HG02870 (cell line): Measurements from ENCODE around the gene ABCA3.
"Not testable (repeated sequence)": the region's sequence is repeated elsewhere in the genome, so short reads cannot be mapped to it uniquely, and the experiment has no call there.

Experiments used
- ATAC-seq: cut with Tn5 transposase; IDR thresholded peaks from one replicate; pipeline ENCODE4 v1.9.1; 2021; ENCODE audit warnings: mild to moderate bottlenecking, moderate library complexity; ENCODE audit not compliant: unreplicated experiment

The ABCA3 gene

DNA sequence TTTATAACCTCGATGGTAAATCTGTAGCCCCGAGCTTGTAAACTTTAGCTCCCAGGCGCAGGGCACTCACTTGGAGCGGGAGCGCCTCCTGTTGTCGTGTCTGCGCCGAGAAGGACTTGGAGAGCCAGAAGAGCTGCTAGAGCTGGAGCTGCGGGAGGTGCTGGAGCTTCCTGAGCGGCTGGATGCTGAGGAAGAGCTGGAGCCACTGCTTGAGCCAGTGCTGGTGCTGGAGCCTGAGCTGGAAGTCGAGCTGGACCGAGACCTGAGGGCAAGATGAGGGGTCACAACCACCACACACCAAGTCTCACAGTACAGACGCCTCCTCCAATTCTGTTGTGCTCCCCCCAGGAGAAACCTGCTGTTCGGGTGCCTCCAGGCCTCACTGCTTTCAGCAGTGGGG lies 77.5 kb downstream of the ABCA3 start:
- not testable (repeated sequence) for ATAC-seq

DNA sequence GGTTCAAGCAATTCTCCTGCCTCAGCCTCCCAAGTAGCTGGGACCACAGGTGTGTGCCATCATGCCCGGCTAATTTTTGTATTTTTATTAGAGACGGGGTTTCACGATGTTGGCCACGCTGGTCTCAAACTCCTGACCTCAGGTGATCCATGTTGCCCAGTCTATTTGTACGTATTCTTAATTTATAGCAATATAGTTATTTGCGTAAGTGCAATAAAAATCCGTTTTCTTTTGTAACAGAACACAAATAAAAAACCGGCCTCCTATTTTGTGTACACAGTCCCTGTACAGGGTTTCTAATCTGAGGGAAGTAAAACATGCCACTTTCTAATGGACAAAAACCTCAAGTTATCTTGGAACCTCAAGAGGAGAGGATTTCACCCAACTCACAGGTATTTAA lies 80.3 kb downstream of the ABCA3 start:
- ATAC-seq = no peak

DNA sequence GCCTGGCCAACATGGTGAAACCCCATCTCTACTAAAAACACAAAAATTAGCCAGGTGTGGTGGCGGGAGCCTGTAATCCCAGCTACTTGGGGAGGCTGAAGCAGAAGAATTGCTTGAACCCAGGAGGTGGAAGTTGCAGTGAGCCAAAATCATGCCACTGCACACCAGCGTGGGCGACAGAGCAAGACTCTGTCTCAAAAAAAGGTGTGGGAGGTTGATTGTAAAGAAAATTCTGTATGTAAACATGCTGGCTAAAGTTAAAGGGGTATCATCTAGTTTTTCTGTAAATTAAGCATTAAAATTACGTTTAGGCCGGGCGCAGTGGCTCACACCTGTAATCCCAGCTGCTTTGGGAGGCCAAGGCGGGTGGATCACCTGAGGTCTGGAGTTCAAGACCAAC lies 82.0 kb downstream of the ABCA3 start:
- ATAC-seq = not testable (repeated sequence)

DNA sequence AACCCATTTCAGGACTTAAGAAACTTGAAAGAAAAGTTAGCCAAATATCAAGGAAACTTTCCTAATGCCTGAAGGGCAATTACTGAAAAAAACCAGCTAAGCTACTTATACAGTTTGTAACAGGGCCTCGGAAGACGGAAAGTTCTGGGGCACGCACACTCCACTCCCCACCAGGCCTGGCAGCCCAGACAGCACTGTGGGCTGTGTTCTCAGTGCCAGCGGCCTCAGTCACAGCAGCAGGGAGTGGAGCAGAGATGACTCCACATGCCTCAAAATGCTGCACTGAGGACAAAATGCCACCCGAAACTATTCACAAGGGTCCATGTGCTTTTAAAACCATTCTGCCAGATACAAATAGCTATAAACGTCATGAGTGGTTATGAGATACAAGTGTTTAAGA lies 82.8 kb downstream of the ABCA3 start:
- no peak for ATAC-seq

DNA sequence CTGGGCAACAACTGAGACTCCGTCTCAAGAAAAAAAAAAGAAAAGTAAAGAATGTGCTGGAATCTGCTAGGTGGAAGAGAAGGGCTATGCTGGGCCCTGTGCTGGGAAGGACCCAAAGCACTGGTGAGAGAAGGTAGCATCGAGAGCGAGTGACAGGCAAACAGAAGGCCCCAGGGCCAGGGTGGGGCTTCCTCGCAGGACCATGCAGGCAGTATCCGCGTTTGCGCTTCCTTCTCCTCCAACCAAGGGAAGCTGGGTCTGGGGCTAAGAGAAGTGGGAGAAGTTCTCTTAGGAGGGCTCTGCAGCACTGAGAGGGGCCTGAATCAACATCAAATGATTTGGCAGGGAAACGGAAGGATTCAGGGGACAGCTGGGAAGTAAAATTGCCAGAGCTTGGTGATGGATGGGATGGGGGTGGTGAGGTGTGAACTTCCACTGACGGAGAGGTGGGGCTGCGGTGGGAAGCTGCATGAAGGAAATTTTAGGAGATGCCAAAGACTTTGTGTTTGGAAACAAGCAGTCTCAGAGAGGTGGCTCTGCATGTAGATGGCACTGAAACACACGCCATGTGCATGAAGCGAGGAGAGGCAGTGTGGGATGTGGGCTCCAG lies 83.9 kb downstream of the ABCA3 start:
- no peak for ATAC-seq

DNA sequence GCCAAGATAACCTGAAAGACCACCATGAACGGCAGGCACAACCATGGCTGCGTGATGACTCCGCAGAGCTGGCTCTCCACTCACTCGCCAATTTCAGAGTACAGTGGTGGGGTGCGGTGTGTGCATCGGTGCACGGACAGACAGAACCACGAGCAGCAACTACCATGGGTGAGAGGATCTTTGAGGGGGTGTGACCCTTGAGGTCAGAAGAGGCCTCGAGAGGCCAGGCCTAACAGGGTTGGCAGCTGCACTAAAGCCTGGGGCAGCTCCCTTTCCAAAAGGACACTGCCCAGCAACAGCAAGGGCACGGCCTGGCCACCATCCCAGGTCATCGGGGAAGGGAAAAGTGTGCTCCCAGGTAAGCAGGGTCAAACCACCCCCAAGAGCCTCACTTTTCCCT lies 87.2 kb downstream of the ABCA3 start:
- ATAC-seq = no peak

DNA sequence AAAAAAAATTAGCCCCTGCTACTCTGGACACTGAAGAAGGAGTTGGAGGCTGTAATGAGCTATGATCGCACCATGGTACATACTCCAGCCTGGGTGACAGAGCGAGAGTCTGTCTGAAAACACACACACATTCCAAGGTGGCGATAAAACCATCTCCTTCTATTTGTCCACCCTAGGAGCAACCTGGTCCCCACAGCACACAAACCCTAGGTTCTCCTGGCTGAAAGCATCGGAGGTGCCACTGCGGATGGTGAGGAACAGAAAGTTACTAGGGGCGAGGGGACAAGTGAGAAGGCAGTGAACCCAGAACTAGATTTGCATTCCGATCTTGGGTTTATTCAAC lies 87.8 kb downstream of the ABCA3 start:
- no peak for ATAC-seq

DNA sequence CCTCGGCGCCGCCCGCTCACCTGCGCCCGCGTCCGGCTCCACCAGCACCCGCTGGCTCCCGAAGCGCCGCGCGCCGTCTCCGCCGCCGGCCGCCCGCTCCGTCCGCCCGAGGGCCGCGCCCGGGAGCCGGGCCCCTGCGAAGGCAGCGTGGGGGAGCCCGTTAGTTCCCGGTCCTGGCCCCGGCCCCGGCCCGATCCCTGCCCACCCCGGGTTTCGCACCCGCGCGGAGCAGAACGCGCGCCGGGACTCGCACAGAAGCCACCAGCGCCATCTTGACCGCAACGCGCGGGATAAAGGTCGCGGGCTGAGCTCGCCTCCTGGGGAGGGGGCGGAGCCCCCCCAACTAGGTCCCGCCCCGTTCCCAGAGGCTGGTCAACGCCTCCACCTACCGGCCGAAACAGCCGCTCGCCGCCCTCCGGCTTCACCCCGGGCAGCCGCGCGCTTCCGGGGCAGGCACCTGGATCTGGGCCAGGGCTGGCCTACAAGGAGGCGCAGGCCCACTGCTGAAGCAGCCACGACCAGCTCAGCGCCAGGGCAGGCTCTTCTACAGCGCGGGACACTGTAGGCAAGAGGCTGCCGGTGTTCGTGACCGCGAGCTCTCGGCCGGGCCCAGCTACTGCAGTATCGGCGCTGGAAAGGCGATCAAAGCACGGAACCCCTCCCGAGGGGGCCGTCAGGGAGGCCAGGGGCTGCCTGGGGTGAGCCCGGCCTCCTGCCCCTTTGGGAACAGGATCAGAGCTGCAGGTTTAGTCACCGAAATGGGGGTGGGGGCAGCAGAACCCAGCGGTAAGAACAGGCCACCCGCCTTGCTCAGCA lies 89.0 kb downstream of the ABCA3 start, which contains the start of gene ECI1:
ECI1 (minus strand) TSS at position 292 of the 816 bp plus-strand sequence; CDS start at position 271, 21 bp downstream.
- ATAC-seq = peak; percentile 83

DNA sequence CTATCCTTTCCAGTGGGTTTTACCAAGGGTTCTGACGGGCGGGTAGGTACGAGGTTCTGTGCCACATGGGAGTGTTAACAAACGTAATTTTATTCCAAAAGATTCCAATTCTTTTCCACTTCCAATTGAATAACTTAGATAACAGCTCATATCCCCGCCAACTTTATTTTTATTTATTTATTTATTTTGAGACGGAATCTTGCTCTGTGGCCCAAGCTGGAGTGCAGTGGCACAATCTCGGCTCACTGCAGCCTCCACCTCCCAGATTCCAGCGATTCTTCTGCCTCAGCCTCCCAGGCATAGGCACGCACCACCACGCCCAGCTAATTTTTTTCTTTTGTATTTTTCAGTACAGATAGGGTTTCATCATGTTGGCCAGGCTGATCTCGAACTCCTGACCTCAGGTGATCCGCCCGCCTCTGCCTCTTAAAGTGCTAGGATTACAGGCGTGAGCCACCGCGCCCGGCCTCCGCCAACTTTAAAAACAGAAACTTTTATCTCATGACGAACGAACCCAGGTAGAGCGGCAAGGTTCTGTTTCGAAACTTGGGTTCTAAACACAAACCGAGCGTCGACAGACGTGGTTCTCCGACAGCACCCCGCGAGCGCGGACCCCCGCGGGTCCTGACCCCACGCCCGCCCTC lies 89.8 kb downstream of the ABCA3 start:
- ATAC-seq = peak; percentile 5

DNA sequence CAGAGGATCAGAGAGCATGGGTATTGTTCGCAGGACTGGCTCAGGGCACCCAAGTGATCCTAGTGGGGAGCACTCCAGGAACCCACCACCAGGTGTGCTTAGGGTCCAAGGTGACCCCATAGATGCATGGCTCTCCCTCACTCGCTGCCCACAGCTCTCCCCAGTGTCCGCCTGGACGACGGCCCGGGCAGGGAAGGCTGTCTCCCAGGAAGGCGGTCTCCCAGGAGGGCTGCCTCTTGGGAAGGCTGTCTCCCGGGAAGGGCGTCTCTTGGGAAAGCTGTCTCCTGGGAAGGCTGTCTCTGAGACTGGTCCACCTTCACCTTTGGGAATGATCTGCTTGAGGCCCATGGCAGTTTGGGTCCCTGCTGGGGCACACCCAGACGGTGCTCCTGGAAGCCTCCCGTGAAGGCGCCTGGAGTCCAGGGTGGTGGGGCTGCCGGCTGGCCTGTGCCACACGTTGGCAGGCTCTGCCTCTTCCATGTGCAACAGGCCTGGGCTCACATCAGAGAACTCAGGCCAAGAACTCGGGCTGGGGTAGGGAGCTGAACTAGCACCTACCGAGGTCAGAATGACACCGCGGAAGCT lies 94.1 kb downstream of the ABCA3 start:
- ATAC-seq = no peak

DNA sequence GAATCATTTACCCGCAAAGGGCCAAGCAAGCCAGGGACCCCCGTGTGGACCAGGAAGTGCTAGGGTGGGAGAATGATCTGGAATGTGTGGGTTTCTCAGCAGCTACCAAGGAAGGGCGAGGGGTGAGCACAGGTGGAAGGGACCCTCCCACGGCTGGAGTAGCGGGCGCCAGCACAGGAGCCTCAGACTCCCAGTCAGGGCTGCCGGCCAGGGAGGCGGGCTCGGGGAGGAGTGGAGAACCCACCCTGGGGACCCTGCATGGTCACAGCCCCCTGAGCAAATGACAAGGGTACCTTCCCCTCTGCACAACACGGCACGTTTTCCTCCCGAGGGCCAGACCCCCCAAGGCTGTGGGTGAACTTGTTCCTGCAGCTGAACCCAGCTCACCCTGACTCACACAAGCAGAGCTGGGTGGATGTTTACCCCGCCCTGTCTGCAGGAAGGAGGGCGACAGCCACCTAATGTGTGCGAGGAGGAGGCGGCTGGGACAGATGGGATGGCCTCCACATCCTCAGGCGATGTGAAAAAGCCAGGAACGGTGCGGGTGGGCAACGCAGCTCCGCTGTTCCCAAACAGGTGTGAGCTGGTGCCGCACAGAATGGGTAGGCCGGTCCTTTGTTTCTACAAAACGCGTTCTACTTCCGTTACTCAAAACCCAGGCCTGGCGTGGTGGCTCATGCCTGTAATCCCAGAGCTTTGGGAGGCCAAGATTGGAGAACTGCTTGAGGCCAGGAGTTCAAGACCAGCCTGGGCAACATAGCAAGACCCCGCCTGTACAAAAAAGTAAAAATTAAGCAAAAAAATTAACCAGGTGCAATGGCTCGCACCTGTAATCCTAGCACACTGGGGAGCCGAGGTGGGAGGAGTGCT lies 95.4 kb downstream of the ABCA3 start:
- ATAC-seq = no peak

DNA sequence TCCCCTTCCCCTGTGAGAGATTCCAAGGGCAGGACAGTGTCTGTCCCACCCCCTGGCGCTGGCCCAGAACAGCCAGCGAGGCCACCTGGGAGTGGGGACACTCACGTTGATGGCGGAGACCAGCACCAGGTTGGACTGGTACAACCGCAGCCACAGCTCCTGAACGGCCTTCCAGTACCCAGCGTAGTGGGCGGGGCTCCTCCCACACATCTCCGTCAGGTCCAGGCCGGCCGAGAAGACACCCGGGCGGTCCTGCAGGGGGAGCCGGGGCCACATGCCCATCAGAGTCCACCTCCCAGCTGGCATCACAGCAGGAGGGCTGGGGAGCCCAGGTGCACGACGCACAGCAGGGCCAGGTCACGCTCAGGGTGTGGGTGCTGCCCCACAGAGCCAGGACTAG lies 96.2 kb downstream of the ABCA3 start:
- no peak for ATAC-seq

DNA sequence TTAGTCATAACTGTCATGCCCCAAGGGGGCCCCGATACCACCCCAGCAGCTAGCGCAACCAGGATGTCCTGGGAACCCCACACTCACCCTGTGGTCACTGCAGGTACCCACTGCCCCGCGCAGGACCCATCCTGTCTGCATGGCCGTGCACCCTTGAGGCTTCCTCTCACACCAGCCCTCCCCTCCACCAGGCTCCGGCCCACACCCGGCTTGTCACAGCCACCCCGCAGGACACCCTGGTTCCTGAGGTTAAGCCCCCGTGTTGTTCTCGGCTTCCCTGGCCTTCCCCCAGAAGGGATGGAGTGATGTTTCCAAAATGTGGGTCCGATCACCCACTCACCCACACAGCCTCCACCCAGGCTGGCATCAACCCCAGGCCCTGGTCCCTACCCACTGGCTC lies 96.7 kb downstream of the ABCA3 start:
- ATAC-seq = no peak

DNA sequence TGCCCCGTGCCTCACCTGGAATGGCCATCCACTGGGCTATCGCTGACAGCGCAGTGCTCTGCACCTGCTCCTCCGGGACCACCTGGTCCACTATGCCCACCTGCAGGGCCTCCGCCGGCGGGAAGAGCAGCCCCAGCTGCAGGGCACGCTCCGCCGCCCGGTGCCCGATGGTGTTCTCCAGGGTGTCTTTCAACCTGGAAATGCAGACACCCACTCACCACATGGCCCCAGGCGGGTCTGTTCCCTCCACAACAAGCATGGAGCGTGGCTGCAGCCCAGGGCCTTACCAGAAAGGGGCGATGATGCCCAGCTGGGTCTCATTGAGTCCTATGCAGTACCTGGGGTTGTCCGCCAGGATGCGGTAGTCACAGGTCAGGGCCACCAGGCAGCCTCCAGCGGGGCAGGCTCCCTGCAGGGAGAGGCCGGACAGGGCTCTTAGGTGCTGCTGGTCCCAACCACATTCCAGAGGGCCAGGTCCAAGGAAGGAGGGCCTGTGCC lies 97.4 kb downstream of the ABCA3 start:
- no peak for ATAC-seq

DNA sequence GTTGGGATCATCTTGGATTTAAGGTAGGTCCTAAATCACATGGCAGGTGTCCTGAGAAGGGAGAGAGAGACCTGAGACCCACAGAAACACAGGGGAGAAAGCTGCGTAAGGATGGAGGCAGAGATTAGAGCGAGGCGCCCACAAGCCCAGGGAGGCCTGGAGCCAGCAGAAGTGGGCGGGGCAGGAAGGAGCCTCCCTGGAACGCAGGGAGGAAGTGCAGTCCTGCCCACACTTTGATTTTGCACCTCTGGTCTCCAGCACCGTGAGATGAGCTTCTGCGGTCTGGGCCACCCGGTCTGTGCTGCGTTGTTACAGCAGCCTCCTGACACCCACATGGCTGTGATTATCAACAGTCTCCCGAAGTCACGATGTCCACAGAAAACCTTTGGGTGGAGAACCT lies 97.9 kb downstream of the ABCA3 start:
- ATAC-seq = no peak

DNA sequence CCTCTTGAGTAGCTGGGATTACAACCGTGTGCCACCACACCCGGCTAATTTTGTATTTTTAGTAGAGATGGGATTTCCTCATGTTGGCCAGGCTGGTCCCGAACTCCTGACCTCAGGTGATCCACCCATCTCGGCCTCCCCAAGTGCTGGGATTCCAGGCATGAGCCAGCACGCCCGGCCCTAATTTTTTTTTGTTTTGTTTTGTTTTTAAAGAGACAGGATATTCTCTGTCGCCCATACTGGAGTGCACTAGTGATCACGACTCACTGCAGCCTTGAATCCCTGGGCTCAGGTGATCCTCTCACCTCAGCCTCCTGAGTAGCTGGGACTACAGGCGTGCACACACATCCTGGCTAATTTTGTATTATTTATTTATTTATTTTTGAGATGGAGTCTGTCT lies 100.2 kb downstream of the ABCA3 start:
- not testable (repeated sequence) for ATAC-seq

DNA sequence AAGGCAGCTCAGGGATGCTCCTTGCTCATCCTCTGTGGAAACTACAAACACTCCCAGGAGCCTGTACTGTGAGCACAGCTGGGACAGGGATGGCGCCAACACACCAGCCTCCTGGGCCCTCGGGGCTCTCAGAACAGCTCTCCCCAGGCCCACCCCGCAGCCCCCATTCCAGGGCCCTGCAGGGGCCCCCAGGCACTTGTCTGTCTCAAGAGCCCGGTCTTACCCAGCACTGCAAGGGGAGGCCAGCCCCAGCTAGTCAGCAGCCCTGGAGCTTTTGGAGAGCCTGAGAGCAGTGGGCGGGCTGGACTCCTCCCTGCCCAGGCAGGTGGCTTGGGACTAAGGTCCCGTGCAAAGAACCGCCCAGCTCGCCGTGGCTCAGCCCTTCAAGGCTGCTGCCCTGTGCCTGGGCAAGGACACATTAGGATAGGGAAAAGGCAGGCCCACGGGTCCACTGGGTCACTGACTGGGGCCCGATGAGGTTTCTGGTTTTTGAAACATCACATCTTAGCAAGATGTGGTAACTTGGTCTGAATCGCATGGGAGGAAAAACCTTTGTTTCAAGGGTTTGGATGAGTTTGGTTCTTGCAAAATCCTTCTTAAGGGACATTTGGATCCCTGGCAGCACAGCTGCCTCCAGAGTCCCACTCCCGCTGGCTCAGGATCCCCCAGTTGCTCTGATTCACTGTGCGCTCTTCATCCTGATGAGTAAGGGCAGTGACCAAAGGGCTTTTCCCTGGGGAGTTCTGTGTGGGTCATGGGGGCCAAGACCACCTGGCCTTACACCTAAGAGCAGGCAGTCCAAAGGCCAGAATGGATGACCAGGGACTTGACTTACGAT lies 101.5 kb downstream of the ABCA3 start:
- ATAC-seq = no peak

DNA sequence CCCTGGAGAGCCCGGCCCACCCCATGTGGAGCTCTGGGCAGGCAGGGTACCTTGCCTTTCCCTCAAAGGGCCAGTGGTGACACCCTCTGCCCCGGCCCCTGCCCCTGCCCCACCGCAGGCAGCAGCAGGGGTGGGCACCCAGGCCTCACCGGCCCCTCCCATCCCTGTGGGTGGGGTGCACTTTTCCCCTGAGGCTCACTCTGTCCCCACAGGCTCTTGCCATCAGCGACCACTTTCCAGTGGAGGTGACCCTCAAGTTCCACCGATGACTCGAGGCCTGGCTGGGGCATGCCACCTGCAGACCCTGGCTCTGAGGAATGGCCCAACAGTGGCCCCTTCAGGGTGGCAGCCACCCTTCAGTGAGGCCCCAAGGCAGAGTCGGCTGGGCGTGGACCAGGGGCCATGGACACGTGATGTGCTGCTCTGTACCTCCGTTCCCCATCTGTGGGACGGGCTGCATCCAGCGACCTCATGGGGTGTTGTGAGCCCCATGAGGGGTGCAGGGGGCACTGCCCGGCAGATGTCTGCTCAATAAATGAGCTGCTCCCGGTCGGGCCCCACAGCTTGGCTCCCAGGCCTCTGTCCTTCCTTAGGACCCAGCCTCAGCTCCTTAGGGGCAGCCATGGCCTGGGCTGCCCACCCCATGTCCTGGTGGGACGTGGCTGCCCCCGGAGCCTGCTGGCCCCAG lies 102.2 kb downstream of the ABCA3 start:
- no peak for ATAC-seq

DNA sequence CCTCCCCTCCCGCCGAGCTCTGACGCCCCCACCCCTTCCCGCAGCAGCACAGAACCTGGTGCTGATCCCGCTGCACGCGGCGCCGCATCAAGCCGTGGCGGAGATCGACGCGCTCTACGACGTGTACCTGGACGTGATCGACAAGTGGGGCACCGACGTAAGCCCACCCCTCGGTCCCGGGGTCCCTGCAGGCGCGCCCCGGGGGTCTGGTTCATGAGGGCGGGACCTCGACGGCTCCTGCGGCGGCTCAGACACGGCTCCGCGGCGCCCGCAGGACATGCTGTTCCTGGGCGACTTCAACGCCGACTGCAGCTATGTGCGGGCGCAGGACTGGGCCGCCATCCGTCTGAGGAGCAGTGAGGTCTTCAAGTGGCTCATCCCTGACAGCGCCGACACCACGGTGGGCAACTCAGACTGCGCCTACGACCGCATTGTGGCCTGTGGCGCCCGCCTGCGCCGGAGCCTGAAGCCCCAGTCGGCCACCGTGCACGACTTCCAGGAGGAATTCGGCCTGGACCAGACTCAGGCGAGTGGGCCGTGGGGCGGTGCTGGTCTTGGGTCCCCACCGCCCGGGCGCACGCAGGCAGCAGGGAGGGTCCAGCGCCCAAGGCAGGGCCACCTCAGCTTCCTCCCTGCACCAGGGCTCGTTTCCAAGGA lies 102.9 kb downstream of the ABCA3 start:
- ATAC-seq = no peak
